GM19351 (cell line): Measurements from ENCODE around the gene TREM1.

ENCODE experiments used
- ATAC-seq: cut with Tn5 transposase; IDR thresholded peaks from one replicate; pipeline ENCODE4 v1.9.1; 2021; ENCODE audit warnings: mild to moderate bottlenecking, moderate library complexity; ENCODE audit not compliant: unreplicated experiment

The TREM1 gene

DNA sequence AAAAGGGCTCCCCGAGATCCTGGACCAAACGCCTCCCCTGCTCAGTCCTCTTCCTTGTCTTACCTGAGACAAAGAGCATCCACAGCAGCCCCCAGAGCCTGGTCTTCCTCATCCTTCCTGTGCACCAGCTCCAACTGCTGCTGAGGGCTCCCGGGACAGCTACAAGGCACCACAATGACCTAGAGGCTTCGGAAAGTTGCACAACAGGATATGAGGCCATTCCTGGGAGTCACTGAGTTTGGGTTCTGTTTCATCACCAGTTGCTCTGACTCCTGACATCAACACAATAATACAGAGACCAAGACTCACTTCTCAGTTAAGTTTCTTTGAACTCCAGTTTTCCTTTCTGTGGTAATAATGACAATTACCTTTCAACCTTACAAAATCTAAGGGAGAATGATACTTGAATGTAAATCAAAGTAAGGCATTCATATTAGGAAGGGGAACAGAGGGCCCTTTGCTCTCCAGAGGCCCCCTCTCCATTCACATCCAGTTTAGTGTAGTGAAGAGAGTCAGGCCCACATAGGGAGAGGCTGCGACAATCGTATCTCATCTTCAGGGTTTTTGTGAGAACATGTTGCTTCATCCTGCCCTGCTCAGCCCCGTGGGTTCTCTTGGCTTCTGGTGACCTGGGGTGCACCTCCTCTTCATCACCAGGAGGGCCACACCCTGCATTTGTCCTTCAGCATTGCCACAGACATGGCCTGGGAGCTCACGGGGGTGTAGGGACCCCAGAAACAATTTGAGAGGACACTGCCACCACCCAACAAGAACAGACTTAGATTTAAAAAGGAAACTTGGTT, at the start of gene TREM1:
TREM1 (minus strand) TSS at position 139 of the 803 bp plus-strand sequence; CDS start at position 112, 27 bp downstream.
- no peak for ATAC-seq

DNA sequence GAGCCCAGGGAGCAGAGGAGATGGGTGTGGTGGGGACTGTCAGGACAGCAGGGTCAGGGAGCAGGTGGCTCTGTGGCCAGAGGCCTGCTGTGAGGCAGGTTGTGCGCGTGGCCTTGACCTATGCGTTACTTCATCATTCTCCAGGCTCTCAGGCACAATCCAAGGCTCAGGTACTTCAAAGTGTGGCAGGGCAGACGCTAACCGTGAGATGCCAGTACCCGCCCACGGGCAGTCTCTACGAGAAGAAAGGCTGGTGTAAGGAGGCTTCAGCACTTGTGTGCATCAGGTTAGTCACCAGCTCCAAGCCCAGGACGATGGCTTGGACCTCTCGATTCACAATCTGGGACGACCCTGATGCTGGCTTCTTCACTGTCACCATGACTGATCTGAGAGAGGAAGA, 49.5 kb upstream of the TREM1 start:
- ATAC-seq: no peak

DNA sequence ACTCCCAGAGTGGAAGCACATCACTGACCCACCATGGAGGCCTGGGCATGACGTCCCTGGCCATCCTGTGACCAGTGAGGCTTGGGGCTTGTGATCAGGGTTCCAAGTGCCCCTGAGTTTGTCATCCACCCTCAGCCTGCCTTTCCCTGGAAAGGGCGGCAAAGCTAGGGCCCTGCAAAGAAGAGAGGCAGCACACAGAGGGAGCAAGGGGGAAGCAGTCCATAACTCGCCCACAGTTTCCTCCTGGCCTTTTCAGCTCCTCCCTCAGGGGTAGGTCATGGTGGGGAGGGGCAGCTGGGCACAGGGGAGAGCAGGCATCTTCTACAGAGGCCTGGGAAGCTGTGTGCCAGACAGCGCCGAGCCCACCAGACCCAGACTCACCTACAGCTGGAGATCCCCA, 48.8 kb upstream of the TREM1 start, which contains the start of gene NCR2:
NCR2 (plus strand) TSS at position 313 of the 400 bp plus-strand sequence. CDS start 269 bp downstream, outside the sequence.
- no peak for ATAC-seq

DNA sequence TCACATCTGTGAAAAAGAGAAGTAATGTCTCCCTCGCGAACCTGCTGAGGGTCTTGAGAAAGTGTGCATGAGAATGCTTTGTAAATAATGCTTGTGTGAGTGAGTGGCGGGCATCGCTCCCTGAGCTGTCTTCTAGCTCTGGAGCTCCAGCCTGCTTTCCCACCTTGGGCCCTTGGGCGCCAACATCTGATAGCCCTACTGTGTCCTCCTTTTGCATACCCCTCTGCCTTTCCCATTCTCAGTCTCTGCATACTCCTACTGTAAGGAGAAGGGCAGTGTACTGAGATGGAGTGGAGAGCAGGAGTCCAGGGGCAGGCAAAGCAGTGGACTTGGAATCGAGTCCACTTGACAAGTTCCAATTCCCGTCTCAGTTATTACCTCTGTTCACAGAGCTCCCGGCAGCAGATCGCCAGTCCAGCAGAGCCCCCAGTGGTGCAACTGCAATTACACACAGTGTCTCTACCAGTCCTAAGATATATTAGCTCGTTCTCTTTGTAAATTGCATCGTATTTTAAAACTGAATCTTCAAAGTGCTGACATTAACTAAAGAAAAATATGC, 48.1 kb upstream of the TREM1 start:
- no peak for ATAC-seq

DNA sequence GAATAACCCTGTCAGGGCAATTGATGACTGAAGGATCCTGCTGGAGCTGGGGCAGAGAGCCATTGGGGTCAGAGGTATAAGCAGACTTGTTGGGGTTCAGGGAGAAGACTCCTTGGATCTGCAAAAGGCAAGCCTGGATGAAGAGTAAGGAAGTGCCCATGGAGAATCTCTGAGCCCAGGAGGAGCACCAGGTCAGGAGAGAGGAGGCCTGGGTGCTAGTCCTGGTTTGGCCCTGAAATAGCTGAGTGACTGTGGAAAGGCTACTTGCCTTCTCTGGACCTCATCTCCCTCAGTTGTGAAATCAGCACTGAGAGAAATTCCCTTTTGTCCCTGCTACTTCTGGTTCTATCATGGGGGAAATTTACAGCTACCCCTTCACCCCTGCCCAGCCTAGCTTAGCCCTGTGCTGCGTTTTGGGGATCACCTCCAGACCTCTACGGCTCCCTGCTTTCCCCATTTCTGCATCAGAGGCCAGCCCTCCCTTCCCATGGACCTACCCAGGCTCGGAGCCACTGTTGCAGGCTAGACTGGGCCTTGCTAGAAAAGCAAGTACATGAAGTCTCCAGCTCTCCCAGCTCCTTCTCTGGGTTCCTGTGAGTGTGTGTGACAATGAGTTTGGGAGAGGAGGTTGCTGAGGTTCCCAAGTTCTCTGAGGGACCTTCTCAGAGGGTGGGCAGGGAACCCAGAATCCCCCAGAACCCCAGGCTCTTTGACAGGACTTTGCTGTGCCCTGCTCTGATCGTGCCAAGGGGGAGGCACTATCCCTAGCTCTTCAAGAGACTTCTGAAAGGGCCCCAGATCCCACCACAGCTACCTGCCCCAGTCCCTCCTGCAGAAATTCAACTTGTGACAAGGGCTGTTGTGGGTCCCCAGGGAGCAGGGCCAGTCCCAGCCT, 46.6 kb upstream of the TREM1 start:
- ATAC-seq: no peak

DNA sequence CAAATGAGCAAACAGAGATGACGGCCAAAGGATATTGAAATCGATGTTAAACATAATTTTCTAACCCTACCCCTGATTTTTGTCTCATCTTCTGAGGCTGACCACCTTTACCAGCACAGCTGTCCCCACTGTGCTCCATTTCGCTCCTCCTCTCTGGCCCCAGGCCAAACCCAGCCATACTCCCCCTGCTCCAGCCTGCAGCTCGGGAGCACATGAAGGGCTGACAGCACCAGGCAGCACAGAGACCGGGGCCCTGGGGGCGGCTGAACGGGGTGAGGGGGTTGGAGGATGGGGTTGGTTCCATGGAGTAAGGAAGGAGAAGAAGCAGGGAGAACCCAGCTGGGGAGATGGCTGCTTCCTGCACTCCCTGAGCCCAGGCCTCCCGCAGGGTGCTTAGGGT, 45.8 kb upstream of the TREM1 start:
- no peak for ATAC-seq

- ATAC-seq: no peak
Measured at GRCh38 chr6:41331401-41332150, 45.1 kb upstream of the TREM1 start.

DNA sequence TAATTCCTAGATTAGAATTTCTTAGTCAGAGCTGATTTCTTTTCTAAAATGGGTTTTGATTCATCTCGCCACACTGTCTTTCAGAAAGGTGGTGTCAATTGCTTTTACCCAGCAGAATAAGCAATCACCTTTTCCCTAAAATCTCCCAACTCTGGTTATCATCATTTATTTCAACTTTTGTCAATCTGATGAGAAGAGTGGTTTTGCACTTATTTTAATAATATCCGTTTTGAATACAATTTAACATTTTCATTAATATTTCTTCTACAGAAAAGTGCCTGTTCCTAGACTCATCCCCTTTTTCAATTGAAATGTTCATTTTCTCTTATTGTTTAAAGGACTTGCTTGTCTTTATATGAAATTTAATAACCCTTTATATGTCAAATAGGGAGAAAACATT, 40.7 kb upstream of the TREM1 start:
- no peak for ATAC-seq

GRCh38 chr6:41326092-41326491, 39.6 kb upstream of the TREM1 start:
- no peak for ATAC-seq

DNA sequence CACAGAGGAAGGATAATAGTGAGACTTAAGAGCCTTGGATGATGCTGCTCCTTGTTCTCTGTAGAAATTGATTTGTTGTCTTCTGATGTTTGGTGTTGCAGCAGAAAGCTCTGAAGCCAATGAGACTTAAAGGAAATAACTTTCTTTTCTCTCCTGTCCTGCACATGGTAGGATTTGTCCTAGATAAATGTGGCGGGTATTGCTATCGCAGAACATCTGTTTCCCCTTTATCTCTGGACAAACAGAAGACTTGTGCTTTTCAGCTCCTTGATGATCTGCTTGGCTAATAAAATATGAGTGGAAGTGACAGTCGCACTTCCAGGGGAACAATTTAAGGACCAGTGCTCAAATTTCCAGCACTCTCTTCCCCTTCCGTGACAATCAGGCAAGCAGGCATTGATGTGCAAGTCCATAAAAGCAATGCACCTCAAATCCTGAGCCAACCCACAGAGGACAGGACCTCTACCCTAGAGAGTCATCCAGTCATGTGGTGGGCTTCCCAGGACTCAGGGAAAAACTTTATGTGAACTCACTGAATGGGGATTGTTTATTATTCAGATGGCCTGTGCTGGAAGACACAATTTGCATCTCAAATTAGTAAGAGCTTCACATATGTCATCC, 39.1 kb upstream of the TREM1 start:
- ATAC-seq: no peak

- ATAC-seq: no peak
Measured at GRCh38 chr6:41321183-41321582, 34.7 kb upstream of the TREM1 start.

- ATAC-seq: peak; percentile 94
Measured at GRCh38 chr6:41318654-41319565, 32.4 kb upstream of the TREM1 start.

DNA sequence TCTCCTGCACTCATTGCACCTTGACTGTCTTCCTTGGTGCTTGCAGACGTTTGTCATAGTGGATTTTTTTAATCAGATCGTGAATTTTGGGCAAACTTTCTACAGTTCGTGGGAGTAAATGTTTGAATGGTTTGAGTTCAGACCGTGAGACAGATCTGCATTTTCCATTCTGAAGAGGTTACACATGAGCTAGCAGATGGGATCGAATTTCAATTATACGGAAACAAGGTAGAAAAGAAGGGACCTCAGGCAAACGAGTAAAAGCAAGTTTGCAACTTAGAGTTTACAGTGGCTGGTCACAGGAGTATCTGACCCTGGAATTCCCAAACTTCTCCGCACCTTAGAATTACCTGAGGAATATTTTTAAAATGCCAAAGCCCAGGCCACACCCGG, 31.8 kb upstream of the TREM1 start:
- no peak for ATAC-seq

GRCh38 chr6:41315943-41316620, 29.6 kb upstream of the TREM1 start:
- no peak for ATAC-seq

DNA sequence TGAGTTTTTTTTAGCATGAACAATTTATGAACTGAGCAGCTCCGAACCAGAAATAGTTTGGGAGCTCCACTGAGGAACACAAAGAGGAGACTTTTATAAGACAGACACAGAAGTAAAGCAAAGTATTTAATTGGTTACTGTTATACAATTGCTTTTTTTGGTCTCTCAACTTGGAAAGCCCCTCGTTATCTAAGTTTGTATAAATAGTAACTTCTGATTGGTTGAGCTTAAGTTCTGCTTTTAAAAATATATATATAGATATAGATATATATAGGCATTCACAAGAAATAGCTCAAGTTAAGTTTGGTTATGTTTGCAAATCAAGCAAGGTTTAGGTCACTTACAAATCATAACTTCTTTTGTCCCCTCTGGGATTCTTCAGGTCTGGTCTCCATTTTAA, 28.7 kb upstream of the TREM1 start:
- ATAC-seq: no peak

DNA sequence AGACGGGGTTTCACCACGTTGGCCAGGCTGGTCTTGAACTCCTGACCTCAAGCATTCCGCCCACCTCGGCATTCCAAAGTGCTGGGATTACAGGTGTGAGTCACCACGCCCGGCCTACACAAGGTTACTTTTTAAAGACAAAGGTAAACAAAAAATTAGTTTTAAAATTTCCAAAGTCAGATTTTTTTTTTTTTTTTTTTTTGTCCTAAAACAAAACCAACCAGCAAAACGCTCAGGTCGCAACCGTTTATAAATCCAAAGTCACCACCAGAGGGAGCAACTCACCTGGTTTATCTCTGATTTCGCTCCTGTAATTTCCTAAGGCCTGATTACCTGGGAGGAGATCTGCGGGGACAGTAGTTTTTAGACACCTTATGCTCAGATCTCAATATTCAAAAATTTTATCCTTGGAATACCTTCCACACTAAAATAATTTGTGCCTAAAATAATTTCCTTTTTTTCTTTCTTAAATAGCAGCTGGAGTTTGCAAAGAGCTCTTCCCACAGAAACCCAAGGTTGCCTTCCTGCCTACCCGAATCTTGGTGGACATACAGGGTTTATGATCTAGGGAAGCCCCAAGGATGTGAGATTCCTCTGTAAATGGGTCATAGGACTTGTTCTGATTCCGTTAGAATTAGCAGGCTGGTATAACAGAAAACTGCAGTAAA, 19.8 kb upstream of the TREM1 start:
- no peak for ATAC-seq

- no peak for ATAC-seq
Measured at GRCh38 chr6:41302638-41303037, 16.2 kb upstream of the TREM1 start.

GRCh38 chr6:41298785-41299502, 12.5 kb upstream of the TREM1 start:
- peak; percentile 51 for ATAC-seq
